Measurements from ENCODE around the gene ZNF536. TPM values are rescaled to one million over a fixed set of nuclear protein-coding genes. Genes with fewer than 3 reads are reported as not detected.

Gene ZNF536
- total RNA-seq, 1 donor from 2014 or later = 0.75 TPM

GRCh38 chr19:30529876-30530275, 157.7 kb downstream of the ZNF536 start:
- no peak for DNase-seq (ENCODE audit: low read depth)

- DNase-seq (ENCODE audit: low read depth) = no peak
Observed at GRCh38 chr19:30530751-30531150, 158.6 kb downstream of the ZNF536 start.

GRCh38 chr19:30535011-30535410, 162.8 kb downstream of the ZNF536 start:
- no peak for DNase-seq (ENCODE audit: low read depth)

- no peak for DNase-seq (ENCODE audit: low read depth)
Observed at GRCh38 chr19:30536975-30537374, 164.8 kb downstream of the ZNF536 start.

- DNase-seq (ENCODE audit: low read depth) = no peak
Observed at GRCh38 chr19:30539315-30539714, 167.1 kb downstream of the ZNF536 start.

- no peak for DNase-seq (ENCODE audit: low read depth)
Observed at GRCh38 chr19:30539981-30540380, 167.8 kb downstream of the ZNF536 start.

GRCh38 chr19:30540761-30541160, 168.6 kb downstream of the ZNF536 start:
- no peak for DNase-seq (ENCODE audit: low read depth)

GRCh38 chr19:30541575-30541974, 169.4 kb downstream of the ZNF536 start:
- DNase-seq (ENCODE audit: low read depth) = no peak

GRCh38 chr19:30543243-30543945, 171.2 kb downstream of the ZNF536 start:
- no peak for DNase-seq (ENCODE audit: low read depth)

- DNase-seq (ENCODE audit: low read depth) = no peak
Observed at GRCh38 chr19:30545752-30546151, 173.6 kb downstream of the ZNF536 start.

GRCh38 chr19:30546332-30546731, 174.1 kb downstream of the ZNF536 start:
- DNase-seq (ENCODE audit: low read depth) = no peak

GRCh38 chr19:30547246-30547645, 175.1 kb downstream of the ZNF536 start:
- no peak for DNase-seq (ENCODE audit: low read depth)

GRCh38 chr19:30549151-30549550, 177.0 kb downstream of the ZNF536 start:
- DNase-seq (ENCODE audit: low read depth) = no peak

- no peak for DNase-seq (ENCODE audit: low read depth)
Observed at GRCh38 chr19:30551271-30551670, 179.1 kb downstream of the ZNF536 start.

GRCh38 chr19:30552593-30552992, 180.4 kb downstream of the ZNF536 start:
- no peak for DNase-seq (ENCODE audit: low read depth)

GRCh38 chr19:30555075-30555790, 183.0 kb downstream of the ZNF536 start:
- no peak for DNase-seq (ENCODE audit: low read depth)

GRCh38 chr19:30555791-30556110, 183.6 kb downstream of the ZNF536 start:
- no peak for DNase-seq (ENCODE audit: low read depth)

- no peak for DNase-seq (ENCODE audit: low read depth)
Observed at GRCh38 chr19:30556230-30556711, 184.1 kb downstream of the ZNF536 start.

- DNase-seq (ENCODE audit: low read depth) = no peak
Observed at GRCh38 chr19:30557212-30557611, 185.0 kb downstream of the ZNF536 start.

GRCh38 chr19:30557927-30558557, 185.9 kb downstream of the ZNF536 start:
- DNase-seq (ENCODE audit: low read depth) = no peak

GRCh38 chr19:30558793-30559192, 186.6 kb downstream of the ZNF536 start:
- DNase-seq (ENCODE audit: low read depth) = no peak

- DNase-seq (ENCODE audit: low read depth) = no peak
Observed at GRCh38 chr19:30559446-30559845, 187.3 kb downstream of the ZNF536 start.

GRCh38 chr19:30562981-30563380, 190.8 kb downstream of the ZNF536 start:
- DNase-seq (ENCODE audit: low read depth) = no peak
